Stimulated activated effector memory CD8-positive, alpha-beta T cell treated with anti-CD3 and anti-CD28 coated beads, Interleukin-12 subunit alpha, Interleukin-12 subunit beta, amount 100 ng/mL, for 72 hours (primary cell): ENCODE data around the gene DPF3.

Source experiments
- ATAC-seq: fragments of 150-1000 bp; cut with Tn5 transposase; 2 replicates; pipeline ENCODE4 v1.10.0; 2021
- DNase-seq, 2 donors: peaks; one replicate each; pipeline ENCODE4 v3.0.0; 2021 to 2022; ENCODE audit warnings: low spot score in 2 of 2
- H3K27ac Mint-ChIP-seq: one replicate; pipeline ENCODE4 v1.8.0; 2022; ENCODE audit warnings: mild to moderate bottlenecking, mixed read lengths
- H3K36me3 Mint-ChIP-seq: one replicate; pipeline ENCODE4 v1.8.0; 2022; ENCODE audit warnings: mild to moderate bottlenecking, mixed read lengths
- H3K4me1 Mint-ChIP-seq: one replicate; pipeline ENCODE4 v1.8.0; 2022; ENCODE audit warnings: mixed read lengths
- H3K4me3 Mint-ChIP-seq: one replicate; pipeline ENCODE4 v1.8.0; 2022; ENCODE audit warnings: mild to moderate bottlenecking, mixed read lengths
- H3K9me3 Mint-ChIP-seq: one replicate; pipeline ENCODE4 v1.8.0; 2022; ENCODE audit warnings: mixed read lengths

DPF3 gene

GRCh38 chr14:72657214-72657921 lies 236.5 kb downstream of the DPF3 start:
- Mint-ChIP-seq H3K36me3 (no peaks in the 10 kb centered on the region), H3K9me3 (no peaks in the 10 kb centered on the region), H3K4me3 (no peak overlapping the region), H3K27ac (no peak overlapping the region), H3K4me1 (peaks cover 6% of the 10 kb centered on the region)
- ATAC-seq (no peak), DNase-seq (no peak)

- H3K9me3 Mint-ChIP-seq: no peaks in the 10 kb centered on the region
- H3K4me3 Mint-ChIP-seq: no peak overlapping the region
- H3K27ac Mint-ChIP-seq: no peak overlapping the region
- H3K36me3 Mint-ChIP-seq: no peaks in the 10 kb centered on the region
- ATAC-seq (no peak), DNase-seq (no peak)
- peaks cover 6% of the 10 kb centered on the region for H3K4me1 Mint-ChIP-seq
Observed at GRCh38 chr14:72653026-72653425, 240.9 kb downstream of the DPF3 start.

DNA sequence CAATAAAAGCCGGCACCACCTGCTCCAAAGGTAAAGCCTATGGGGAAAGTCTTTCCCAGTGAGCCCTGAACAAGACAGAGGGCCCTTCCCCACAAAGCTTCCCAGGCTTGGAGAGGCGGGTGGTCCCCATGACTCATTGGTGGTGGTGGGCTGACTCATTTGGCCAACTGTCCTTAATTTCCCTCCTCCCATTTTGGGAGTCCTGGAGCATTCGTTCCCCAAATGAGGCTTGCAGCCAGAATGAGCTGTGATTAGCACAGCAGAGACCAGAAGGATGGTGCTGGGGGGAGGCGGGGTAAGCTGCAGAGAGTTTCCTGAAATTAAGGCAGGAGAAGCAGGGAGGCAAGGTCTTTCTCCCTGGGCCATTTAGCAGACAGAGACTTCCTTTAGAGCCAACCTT lies 241.7 kb downstream of the DPF3 start:
- peaks cover 6% of the 10 kb centered on the region for H3K4me1 Mint-ChIP-seq
- no peak for ATAC-seq
- no peaks in the 10 kb centered on the region for H3K36me3 Mint-ChIP-seq
- no peak overlapping the region for H3K27ac Mint-ChIP-seq
- no peak for DNase-seq
- no peak overlapping the region for H3K4me3 Mint-ChIP-seq
- H3K9me3 Mint-ChIP-seq: no peaks in the 10 kb centered on the region

DNA sequence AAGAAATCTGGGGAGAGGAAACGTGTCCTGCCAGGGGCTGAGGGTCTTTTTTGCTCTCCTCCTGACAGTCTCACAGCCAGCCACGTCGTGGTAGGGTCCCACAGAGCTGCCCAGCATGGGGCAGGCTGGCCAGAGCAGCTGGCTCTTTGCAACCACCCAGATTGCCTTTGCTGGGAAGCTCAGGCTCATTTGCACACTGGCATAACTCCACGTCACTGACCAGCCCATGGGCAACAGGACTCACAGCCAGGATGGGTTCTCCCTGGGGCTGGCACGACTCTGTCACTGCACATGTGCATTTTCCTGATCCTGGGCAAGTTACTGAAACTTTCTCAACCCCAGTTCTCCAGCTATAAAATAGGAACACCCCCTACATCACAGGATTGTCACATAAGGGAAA lies 242.2 kb downstream of the DPF3 start:
- no peak overlapping the region for H3K27ac Mint-ChIP-seq
- H3K4me1 Mint-ChIP-seq: peaks cover 6% of the 10 kb centered on the region
- H3K9me3 Mint-ChIP-seq: no peaks in the 10 kb centered on the region
- no peaks in the 10 kb centered on the region for H3K36me3 Mint-ChIP-seq
- DNase-seq (no peak), ATAC-seq (no peak)
- H3K4me3 Mint-ChIP-seq: no peak overlapping the region

- DNase-seq (no peak), ATAC-seq (no peak)
- no peak overlapping the region for H3K4me3 Mint-ChIP-seq
- no peaks in the 10 kb centered on the region for H3K9me3 Mint-ChIP-seq
- H3K27ac Mint-ChIP-seq: no peak overlapping the region
- no peaks in the 10 kb centered on the region for H3K36me3 Mint-ChIP-seq
- H3K4me1 Mint-ChIP-seq: peaks cover 6% of the 10 kb centered on the region
Observed at GRCh38 chr14:72651081-72651480, 242.8 kb downstream of the DPF3 start.

DNA sequence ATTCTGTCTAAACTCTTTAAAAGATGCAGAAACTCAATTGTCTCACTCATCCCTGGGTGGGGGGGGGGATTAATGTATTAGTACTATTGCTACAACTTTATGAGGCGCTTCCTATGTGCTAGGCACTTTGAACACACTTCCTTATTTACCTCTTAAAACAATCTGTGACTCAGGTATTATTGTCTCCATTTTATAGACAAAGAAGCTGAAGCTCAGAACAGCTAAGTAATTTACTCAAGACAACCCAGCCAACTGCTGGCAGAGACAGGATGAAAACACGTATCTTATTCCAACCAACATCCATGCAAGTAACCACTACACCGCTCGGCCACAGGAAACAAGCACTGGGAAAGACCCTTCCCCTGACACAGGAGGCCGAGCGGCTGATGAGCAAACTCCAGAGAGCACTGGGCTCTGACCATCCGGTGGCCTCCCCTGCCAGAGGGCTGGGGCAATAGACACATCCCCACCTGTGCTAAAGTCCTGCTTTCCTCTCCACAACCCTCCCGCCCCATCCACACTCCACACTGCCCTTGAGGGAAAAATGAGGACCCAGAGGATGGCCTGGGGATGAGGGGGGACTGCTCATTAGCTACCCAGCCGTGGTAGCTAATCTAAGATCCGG lies 244.2 kb downstream of the DPF3 start:
- ATAC-seq (no peak), DNase-seq (no peak)
- Mint-ChIP-seq H3K36me3 (no peaks in the 10 kb centered on the region), H3K9me3 (no peaks in the 10 kb centered on the region), H3K27ac (no peak overlapping the region), H3K4me1 (peaks cover 6% of the 10 kb centered on the region), H3K4me3 (no peak overlapping the region)

GRCh38 chr14:72647782-72648181 lies 246.1 kb downstream of the DPF3 start:
- H3K9me3 Mint-ChIP-seq: no peaks in the 10 kb centered on the region
- DNase-seq: peak in 1 of 2 donors; percentile 26
- H3K36me3 Mint-ChIP-seq: no peaks in the 10 kb centered on the region
- no peak overlapping the region for H3K4me3 Mint-ChIP-seq
- ATAC-seq: no peak
- H3K27ac Mint-ChIP-seq: no peak overlapping the region
- H3K4me1 Mint-ChIP-seq: no peaks in the 10 kb centered on the region

DNA sequence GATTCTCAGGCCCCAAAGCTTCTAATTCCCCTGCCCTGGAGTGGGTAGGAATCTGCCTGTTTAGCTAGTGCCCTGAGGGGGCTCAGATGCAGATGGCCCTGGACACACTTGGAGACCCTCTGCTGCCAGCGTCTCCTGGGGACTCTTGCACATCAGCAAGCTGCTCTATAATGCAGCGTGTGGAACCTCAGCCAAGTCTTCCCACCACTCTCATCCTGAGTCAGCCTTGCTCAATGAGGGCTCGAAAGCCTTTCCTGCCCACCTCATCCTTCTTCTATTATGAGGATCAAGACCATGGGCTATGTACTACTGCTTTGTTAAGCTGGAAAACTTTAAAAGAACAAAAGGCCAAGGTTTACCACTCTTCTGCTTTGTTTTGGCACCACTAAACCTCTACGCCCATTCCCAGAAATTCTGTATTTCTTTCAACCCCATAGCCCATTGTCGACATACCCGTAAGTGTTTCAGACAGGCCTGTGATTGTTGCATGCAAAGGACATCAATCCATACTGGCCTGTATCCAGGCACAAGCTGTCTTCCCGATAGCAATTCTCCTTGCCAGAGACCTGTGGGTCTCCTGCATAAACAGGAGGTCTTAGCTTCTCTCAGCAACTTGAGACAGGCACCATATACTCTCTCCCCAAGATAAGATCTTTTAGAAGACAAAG lies 246.9 kb downstream of the DPF3 start:
- no peak for ATAC-seq
- H3K9me3 Mint-ChIP-seq: no peaks in the 10 kb centered on the region
- H3K4me3 Mint-ChIP-seq: no peak overlapping the region
- no peaks in the 10 kb centered on the region for H3K36me3 Mint-ChIP-seq
- peak in 1 of 2 donors; percentile 38 for DNase-seq
- H3K4me1 Mint-ChIP-seq: no peaks in the 10 kb centered on the region
- H3K27ac Mint-ChIP-seq: no peak overlapping the region

GRCh38 chr14:72645706-72646105 lies 248.2 kb downstream of the DPF3 start:
- no peak overlapping the region for H3K27ac Mint-ChIP-seq
- no peaks in the 10 kb centered on the region for H3K4me1 Mint-ChIP-seq
- DNase-seq (peak in 1 of 2 donors; percentile 23), ATAC-seq (no peak)
- no peaks in the 10 kb centered on the region for H3K36me3 Mint-ChIP-seq
- H3K9me3 Mint-ChIP-seq: peaks cover 1% of the 10 kb centered on the region
- H3K4me3 Mint-ChIP-seq: no peak overlapping the region

DNA sequence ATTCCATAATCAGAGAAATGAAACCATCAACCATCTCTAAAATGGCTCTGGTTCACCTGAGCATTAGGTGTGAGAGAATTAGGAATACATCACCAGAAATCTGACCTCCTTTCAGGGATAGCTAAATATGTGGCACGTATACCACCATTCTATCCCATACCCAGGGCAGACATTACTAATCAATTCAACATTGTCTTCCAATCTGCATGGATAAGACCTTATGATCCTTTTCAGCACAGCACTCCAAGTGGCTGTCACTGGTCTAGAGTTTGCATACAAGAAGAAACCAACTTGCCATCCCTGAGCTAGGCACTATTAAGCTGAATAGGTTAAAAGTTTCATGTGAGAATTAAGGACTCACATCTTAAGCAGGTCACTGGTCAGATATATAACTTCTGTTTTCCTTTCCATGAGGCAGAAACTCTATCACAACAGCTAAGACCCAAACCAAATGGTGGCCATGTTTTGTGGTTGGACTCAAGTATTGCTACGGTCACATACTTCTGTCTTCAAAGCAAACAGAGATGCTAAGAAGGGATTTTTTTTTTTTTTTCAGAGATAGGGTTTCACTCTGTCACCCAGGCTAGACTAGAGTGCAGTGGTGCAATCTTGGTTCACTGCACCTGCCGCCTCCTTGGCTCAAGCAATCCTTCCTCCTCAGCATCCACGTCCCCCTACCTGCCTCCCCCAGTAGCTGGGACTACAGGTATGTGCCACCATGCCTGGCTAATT lies 249.0 kb downstream of the DPF3 start:
- Mint-ChIP-seq H3K36me3 (no peaks in the 10 kb centered on the region), H3K4me1 (no peaks in the 10 kb centered on the region)

DNA sequence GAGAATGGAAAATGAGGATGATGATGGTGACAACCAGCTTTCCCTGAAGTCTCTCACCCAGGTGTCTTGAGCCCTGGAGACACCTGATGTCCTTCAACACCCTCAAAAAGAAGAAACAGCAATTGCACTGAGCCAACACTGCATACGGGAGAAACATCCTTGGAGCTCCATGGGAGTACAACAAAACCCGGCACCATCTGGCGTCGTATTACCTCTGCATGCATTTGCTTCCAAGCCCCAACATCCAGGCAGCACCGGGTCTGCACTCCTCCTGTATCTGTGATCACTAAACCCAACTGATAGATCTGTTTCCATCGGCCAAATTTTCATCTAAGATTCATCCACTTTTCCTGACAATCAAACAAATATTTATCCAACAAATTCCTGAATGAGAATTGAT lies 249.9 kb downstream of the DPF3 start:
- H3K36me3 Mint-ChIP-seq: no peaks in the 10 kb centered on the region
- DNase-seq (no peak), ATAC-seq (no peak)
- peaks cover 3% of the 10 kb centered on the region for H3K9me3 Mint-ChIP-seq
- H3K4me3 Mint-ChIP-seq: no peak overlapping the region
- H3K27ac Mint-ChIP-seq: no peak overlapping the region
- H3K4me1 Mint-ChIP-seq: no peaks in the 10 kb centered on the region

More for the DNA sequence above, 249.0 kb downstream of the DPF3 start:
- ATAC-seq (no peak), DNase-seq (peak in 1 of 2 donors; percentile 23)
- no peak overlapping the region for H3K27ac Mint-ChIP-seq
- H3K9me3 Mint-ChIP-seq: peaks cover 3% of the 10 kb centered on the region
- no peak overlapping the region for H3K4me3 Mint-ChIP-seq

- H3K9me3 Mint-ChIP-seq: peaks cover 3% of the 10 kb centered on the region
- no peak for DNase-seq
- ATAC-seq: no peak
- no peak overlapping the region for H3K27ac Mint-ChIP-seq
- no peaks in the 10 kb centered on the region for H3K4me1 Mint-ChIP-seq
- no peaks in the 10 kb centered on the region for H3K36me3 Mint-ChIP-seq
- H3K4me3 Mint-ChIP-seq: no peak overlapping the region
Observed at GRCh38 chr14:72643317-72643801, 250.5 kb downstream of the DPF3 start.

DNA sequence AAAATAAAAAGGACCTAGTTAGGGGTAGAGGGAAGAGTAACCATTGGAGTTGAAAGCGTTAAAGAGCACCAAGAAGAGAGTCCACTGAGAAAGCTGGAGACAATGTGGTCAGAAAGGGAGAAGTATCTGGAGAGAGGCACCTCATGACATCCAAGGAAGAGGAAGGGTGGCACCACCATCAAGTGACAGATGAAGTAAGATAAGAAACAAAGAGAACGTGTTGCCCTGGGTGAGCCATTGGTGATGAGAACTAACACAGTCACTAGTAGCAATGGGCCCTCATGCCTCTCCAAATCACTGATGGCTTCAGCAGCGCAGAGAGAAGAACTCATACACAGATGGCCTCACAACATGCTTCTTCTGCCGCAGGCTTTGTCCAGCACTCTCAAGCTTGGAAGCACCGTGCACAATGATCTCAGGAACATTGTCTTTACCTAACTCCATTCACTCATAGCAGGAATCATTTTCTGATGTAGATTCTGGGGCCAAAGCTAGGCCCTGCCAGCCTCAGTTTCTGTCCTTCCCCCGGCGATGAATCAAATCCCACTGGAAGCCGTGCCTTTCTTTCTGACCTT lies 252.9 kb downstream of the DPF3 start:
- Mint-ChIP-seq H3K27ac (no peak overlapping the region), H3K4me1 (no peaks in the 10 kb centered on the region), H3K36me3 (no peaks in the 10 kb centered on the region), H3K4me3 (no peak overlapping the region), H3K9me3 (peaks cover 3% of the 10 kb centered on the region)
- no peak for DNase-seq
- ATAC-seq: no peak

DNA sequence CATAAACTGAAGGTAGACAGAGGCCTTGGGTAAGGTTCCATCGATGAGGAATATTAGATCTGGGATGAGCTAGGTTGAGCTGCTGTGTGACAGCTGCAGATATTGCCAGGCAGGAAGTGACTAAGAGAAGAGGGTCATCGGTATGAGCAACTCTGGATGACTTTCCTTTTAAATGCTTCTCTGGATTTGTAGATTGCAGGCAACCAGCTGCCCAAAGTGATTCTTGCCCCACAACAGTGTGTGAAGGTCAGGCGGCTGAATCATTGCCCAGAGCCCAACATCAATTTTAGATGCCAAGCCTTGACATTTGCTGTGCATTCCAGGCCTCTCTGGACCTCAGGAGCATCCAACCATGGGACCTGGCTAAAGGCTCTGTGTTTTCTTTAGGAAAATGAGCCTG lies 255.9 kb downstream of the DPF3 start:
- no peak overlapping the region for H3K27ac Mint-ChIP-seq
- no peaks in the 10 kb centered on the region for H3K4me1 Mint-ChIP-seq
- no peak overlapping the region for H3K4me3 Mint-ChIP-seq
- no peak for ATAC-seq
- DNase-seq: no peak
- H3K9me3 Mint-ChIP-seq: peaks cover 3% of the 10 kb centered on the region
- H3K36me3 Mint-ChIP-seq: no peaks in the 10 kb centered on the region

- no peak for DNase-seq
- Mint-ChIP-seq H3K4me1 (no peaks in the 10 kb centered on the region), H3K27ac (no peak overlapping the region), H3K9me3 (peaks cover 3% of the 10 kb centered on the region), H3K36me3 (no peaks in the 10 kb centered on the region), H3K4me3 (no peak overlapping the region)
- no peak for ATAC-seq
Observed at GRCh38 chr14:72636871-72637270, 257.0 kb downstream of the DPF3 start.
